Right atrium auricular region (tissue), 2 donors: ENCODE results near the gene WDR75. TPM values are rescaled to one million over a fixed set of nuclear protein-coding genes. Genes with fewer than 3 reads are reported as not detected.

Experiments used
- total RNA-seq, 2 donors: library from RNA; depleted of rRNA; stranded (reverse); fragments of >200 nt; gene quantifications; one replicate each; pipeline ENCODE4 v1.1.0, GENCODE V29; 2016

WDR75 gene
- total RNA-seq, 2 donors from 2014 or later: 11.8 to 15.9 TPM

Other genes starting within 250 kb of the WDR75 start
- 100 to 1,000 TPM in 1 of 2 donors, 10 to 100 TPM in 1; 57.7 to 132 TPM for gene SLC40A1, start 139.3 kb downstream of the WDR75 start, total RNA-seq
- gene ASNSD1, start 220.0 kb downstream of the WDR75 start, total RNA-seq: 10 to 100 TPM; 36.7 to 38.8 TPM
- gene ANKAR, start 233.2 kb downstream of the WDR75 start, total RNA-seq: 1 to 10 TPM; 4.9 to 5.1 TPM